Raji (cell line): Measurements from ENCODE around the gene ZSCAN18.

ENCODE experiments used
- POLR2A ChIP-seq: IDR thresholded peaks from 2 replicates; pipeline ENCODE4 v1.6.1; 2011; ENCODE audit warnings: low read depth, low read length, control low read depth; ENCODE audit not compliant: insufficient read depth

The ZSCAN18 gene

DNA sequence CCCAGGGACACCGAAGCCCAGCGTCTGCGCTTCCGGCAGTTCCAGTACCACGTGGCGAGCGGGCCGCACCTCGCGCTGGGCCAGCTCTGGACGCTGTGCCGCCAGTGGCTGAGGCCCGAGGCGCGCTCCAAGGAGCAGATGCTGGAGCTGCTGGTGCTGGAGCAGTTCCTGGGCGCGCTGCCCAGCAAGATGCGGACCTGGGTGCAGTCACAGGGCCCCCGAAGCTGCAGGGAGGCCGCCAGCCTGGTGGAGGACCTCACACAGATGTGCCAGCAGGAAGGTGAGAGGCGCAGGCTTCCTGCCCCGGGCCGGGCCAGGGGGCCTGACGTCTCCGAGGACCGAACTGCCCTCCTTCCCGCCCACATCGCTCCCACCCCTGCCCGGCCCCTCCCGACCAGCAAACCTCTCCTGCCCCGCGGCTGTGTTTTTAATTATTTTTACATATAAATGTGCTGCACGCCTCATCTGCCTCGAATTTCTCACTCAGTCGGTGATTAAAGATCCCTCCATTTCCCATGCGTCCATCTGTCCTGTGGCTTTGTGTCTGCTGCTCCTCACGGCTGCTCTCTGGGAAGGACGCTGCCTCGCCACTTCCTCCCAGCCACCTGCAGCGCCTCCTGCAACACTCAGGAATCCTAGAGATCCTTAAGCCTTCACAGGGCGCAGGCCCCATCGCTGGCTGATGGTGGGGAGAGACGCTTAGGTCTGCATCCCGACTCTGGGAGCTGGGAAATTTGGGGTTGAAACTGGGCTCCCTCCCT lies 59.9 kb downstream of the ZSCAN18 start:
- no peak for TF ChIP-seq POLR2A

DNA sequence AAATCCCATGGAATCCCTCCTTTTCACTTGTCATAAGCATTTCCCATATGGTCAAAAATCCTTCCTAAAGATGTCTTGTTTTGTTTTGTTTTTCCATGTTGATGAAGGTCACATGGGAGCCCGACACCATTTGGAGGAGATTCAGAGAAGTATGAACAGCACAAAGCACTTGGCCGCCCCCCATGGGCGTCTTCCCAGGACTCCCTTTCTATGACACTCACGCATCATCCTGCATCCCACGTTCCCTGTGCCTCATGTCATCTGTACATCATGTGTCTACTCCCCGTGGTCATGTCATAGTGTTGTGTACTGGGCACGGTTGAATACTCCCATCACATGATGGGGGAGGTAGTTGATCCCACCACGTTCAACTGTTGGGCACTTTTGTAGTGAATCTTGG lies 62.2 kb downstream of the ZSCAN18 start:
- no peak for TF ChIP-seq POLR2A

DNA sequence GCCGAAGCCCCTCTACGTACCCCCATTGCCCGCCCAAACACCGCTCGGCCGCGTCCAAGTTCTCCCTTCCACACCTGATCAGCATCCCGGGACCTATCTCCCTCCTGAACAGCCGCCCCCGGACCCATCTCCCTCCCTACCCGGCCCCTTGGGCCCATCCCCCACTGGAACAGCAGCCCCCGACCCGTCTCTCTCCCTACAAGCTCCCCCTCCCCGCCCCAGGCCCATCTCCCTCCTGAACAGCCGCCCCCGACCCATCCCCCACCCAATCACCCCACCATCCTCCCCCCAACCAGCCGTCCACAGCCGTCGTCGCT lies 63.6 kb downstream of the ZSCAN18 start:
- no peak for TF ChIP-seq POLR2A
